Measurements from ENCODE around the gene CRB2. TPM values are rescaled to one million over a fixed set of nuclear protein-coding genes. Genes with fewer than 3 reads are reported as not detected.
A peak's percentile ranks its signal among the peaks of the same experiment; 100 is the strongest.

Gene CRB2
- total RNA-seq (under 0.01 TPM in 1 of 2 replicates, not detected in the other), polyA plus RNA-seq (not detected in 2 replicates), polyA minus RNA-seq (ENCODE audit: low replicate concordance) (0.56 TPM in 1 of 2 replicates, not detected in the other)
- not detected in 2 replicates for polyA plus RNA-seq (2012)

GRCh38 chr9:123355761-123356431 is at the start of gene CRB2:
TSS of gene CRB2 (plus strand) at chr9:123356197. CDS start at chr9:123356261, 64 bp downstream.
- no peaks in the 10 kb centered on the region for H3K4me1 ChIP-seq (ENCODE audit: control insufficient read depth, extremely low read depth, insufficient read depth, low read length)
- TF ChIP-seq CTCF (conservative IDR thresholded peaks at IDR 0.05 in 1 of 2, IDR thresholded peaks at IDR 0.05 in 1 of 2; ENCODE audit: low read depth in 1 of 2, low read length in 2 of 2) (peak in 1 of 2 donors; percentile 4), EZH2 (IDR thresholded peaks at IDR 0.05; ENCODE audit: low read length, missing control alignments) (no peak)
- H3K9me3 ChIP-seq (ENCODE audit: control insufficient read depth, insufficient read depth, low read depth, low read length), result no peaks in the 10 kb centered on the region
- H4K20me1 ChIP-seq (ENCODE audit: control insufficient read depth, extremely low read depth, insufficient read depth, low read length), result no peaks in the 10 kb centered on the region
- no peaks in the 10 kb centered on the region for H3K36me3 ChIP-seq (ENCODE audit: control insufficient read depth, insufficient read depth, low read length)
- no peak within 1 kb of the TSS for H3K4me2 ChIP-seq (ENCODE audit: extremely low read depth, insufficient read depth, low read length)
- H3K79me2 ChIP-seq (ENCODE audit: control insufficient read depth, insufficient read depth, low read length), result no peaks in the 10 kb centered on the region
- no peak within 1 kb of the TSS for H3K4me3 ChIP-seq (replicated peaks in 1 of 4; ENCODE audit: control extremely low read depth in 1 of 4, insufficient read depth in 1 of 4, low read depth in 3 of 4, low read length in 4 of 4)
- no peak within 1 kb of the TSS for H3K9ac ChIP-seq (ENCODE audit: insufficient read depth, low read length)
- H3K27ac ChIP-seq (ENCODE audit: insufficient read depth, low read length), result no peak within 1 kb of the TSS
- H3K27me3 ChIP-seq (ENCODE audit: control insufficient read depth, insufficient read depth, low read length), result no peaks in the 10 kb centered on the region
- no peak for DNase-seq (ENCODE audit: low read depth in 2 of 2)
- no peak within 1 kb of the TSS for H2AFZ ChIP-seq (ENCODE audit: low read length)

GRCh38 chr9:123309611-123310010 is 46.4 kb upstream of the CRB2 start:
- TF ChIP-seq EZH2 (IDR thresholded peaks at IDR 0.05; ENCODE audit: low read length, missing control alignments) (no peak), CTCF (conservative IDR thresholded peaks at IDR 0.05 in 1 of 2, IDR thresholded peaks at IDR 0.05 in 1 of 2; ENCODE audit: low read depth in 1 of 2, low read length in 2 of 2) (no peak)
- no peak for DNase-seq (ENCODE audit: low read depth in 2 of 2)
- Histone ChIP-seq H3K4me2 (ENCODE audit: extremely low read depth, insufficient read depth, low read length) (no peak overlapping the region), H3K4me3 (replicated peaks in 1 of 4; ENCODE audit: control extremely low read depth in 1 of 4, insufficient read depth in 1 of 4, low read depth in 3 of 4, low read length in 4 of 4) (no peak overlapping the region), H3K36me3 (ENCODE audit: control insufficient read depth, insufficient read depth, low read length) (no peaks in the 10 kb centered on the region), H3K79me2 (ENCODE audit: control insufficient read depth, insufficient read depth, low read length) (no peaks in the 10 kb centered on the region), H2AFZ (ENCODE audit: low read length) (no peak overlapping the region), H3K9me3 (ENCODE audit: control insufficient read depth, insufficient read depth, low read depth, low read length) (no peaks in the 10 kb centered on the region), H3K9ac (ENCODE audit: insufficient read depth, low read length) (no peak overlapping the region), H4K20me1 (ENCODE audit: control insufficient read depth, extremely low read depth, insufficient read depth, low read length) (no peaks in the 10 kb centered on the region), H3K4me1 (ENCODE audit: control insufficient read depth, extremely low read depth, insufficient read depth, low read length) (no peaks in the 10 kb centered on the region), H3K27ac (ENCODE audit: insufficient read depth, low read length) (no peak overlapping the region), H3K27me3 (ENCODE audit: control insufficient read depth, insufficient read depth, low read length) (no peaks in the 10 kb centered on the region)

GRCh38 chr9:123310551-123311249 is 45.3 kb upstream of the CRB2 start:
- Histone ChIP-seq H2AFZ (ENCODE audit: low read length) (no peak overlapping the region), H3K9ac (ENCODE audit: insufficient read depth, low read length) (no peak overlapping the region), H3K4me1 (ENCODE audit: control insufficient read depth, extremely low read depth, insufficient read depth, low read length) (no peaks in the 10 kb centered on the region), H3K79me2 (ENCODE audit: control insufficient read depth, insufficient read depth, low read length) (no peaks in the 10 kb centered on the region), H3K9me3 (ENCODE audit: control insufficient read depth, insufficient read depth, low read depth, low read length) (no peaks in the 10 kb centered on the region), H4K20me1 (ENCODE audit: control insufficient read depth, extremely low read depth, insufficient read depth, low read length) (no peaks in the 10 kb centered on the region), H3K4me3 (replicated peaks in 1 of 4; ENCODE audit: control extremely low read depth in 1 of 4, insufficient read depth in 1 of 4, low read depth in 3 of 4, low read length in 4 of 4) (no peak overlapping the region), H3K27ac (ENCODE audit: insufficient read depth, low read length) (no peak overlapping the region), H3K27me3 (ENCODE audit: control insufficient read depth, insufficient read depth, low read length) (no peaks in the 10 kb centered on the region), H3K4me2 (ENCODE audit: extremely low read depth, insufficient read depth, low read length) (no peak overlapping the region), H3K36me3 (ENCODE audit: control insufficient read depth, insufficient read depth, low read length) (no peaks in the 10 kb centered on the region)
- no peak for TF ChIP-seq EZH2 (IDR thresholded peaks at IDR 0.05; ENCODE audit: low read length, missing control alignments)
- no peak for DNase-seq (ENCODE audit: low read depth in 2 of 2)

Measured in fibroblast of lung (primary cell).